ENCODE measurements around the gene VAMP8.
"Not testable (repeated sequence)": the region's sequence is repeated elsewhere in the genome, so short reads cannot be mapped to it uniquely, and the experiment has no call there.

VAMP8 gene

GRCh38 chr2:85577386-85578242 lies at the start of gene VAMP8:
VAMP8 (plus strand) TSS chr2:85577586; CDS start chr2:85577647, 61 bp downstream.
- no peak for DNase-seq (ENCODE audit: low spot score)

GRCh38 chr2:85527787-85528186 lies 49.6 kb upstream of the VAMP8 start:
- no peak for DNase-seq (ENCODE audit: low spot score)

GRCh38 chr2:85528355-85528754 lies 49.0 kb upstream of the VAMP8 start:
- no peak for DNase-seq (ENCODE audit: low spot score)

GRCh38 chr2:85529809-85530208 lies 47.6 kb upstream of the VAMP8 start:
- no peak for DNase-seq (ENCODE audit: low spot score)

- DNase-seq (ENCODE audit: low spot score): no peak
Observed at GRCh38 chr2:85531589-85531988, 45.8 kb upstream of the VAMP8 start.

GRCh38 chr2:85534099-85534498 lies 43.3 kb upstream of the VAMP8 start:
- DNase-seq (ENCODE audit: low spot score): no peak

GRCh38 chr2:85534881-85535280 lies 42.5 kb upstream of the VAMP8 start:
- no peak for DNase-seq (ENCODE audit: low spot score)

GRCh38 chr2:85536479-85536878 lies 40.9 kb upstream of the VAMP8 start:
- DNase-seq (ENCODE audit: low spot score): peak; percentile 66

- peak; percentile 24 for DNase-seq (ENCODE audit: low spot score)
Observed at GRCh38 chr2:85537600-85538506, 39.5 kb upstream of the VAMP8 start.

GRCh38 chr2:85538507-85539360 lies 38.7 kb upstream of the VAMP8 start, which contains the start of gene MAT2A:
MAT2A (plus strand) TSS chr2:85539168; CDS start chr2:85539288, 120 bp downstream.
- DNase-seq (ENCODE audit: low spot score): peak; percentile 92

GRCh38 chr2:85539361-85540132 lies 37.8 kb upstream of the VAMP8 start:
- DNase-seq (ENCODE audit: low spot score): peak; percentile 45

- no peak for DNase-seq (ENCODE audit: low spot score)
Observed at GRCh38 chr2:85540133-85540648, 37.2 kb upstream of the VAMP8 start.

- no peak for DNase-seq (ENCODE audit: low spot score)
Observed at GRCh38 chr2:85541262-85541661, 36.1 kb upstream of the VAMP8 start.

GRCh38 chr2:85541753-85542457 lies 35.5 kb upstream of the VAMP8 start:
- DNase-seq (ENCODE audit: low spot score): no peak

GRCh38 chr2:85542777-85543176 lies 34.6 kb upstream of the VAMP8 start:
- no peak for DNase-seq (ENCODE audit: low spot score)

GRCh38 chr2:85544254-85544691 lies 33.1 kb upstream of the VAMP8 start:
- DNase-seq (ENCODE audit: low spot score): not testable (repeated sequence)

GRCh38 chr2:85544915-85545779 lies 32.2 kb upstream of the VAMP8 start:
- DNase-seq (ENCODE audit: low spot score): not testable (repeated sequence)

GRCh38 chr2:85545780-85546240 lies 31.6 kb upstream of the VAMP8 start:
- DNase-seq (ENCODE audit: low spot score): no peak
